Measurements from ENCODE around the gene PRRT2.

DNA sequence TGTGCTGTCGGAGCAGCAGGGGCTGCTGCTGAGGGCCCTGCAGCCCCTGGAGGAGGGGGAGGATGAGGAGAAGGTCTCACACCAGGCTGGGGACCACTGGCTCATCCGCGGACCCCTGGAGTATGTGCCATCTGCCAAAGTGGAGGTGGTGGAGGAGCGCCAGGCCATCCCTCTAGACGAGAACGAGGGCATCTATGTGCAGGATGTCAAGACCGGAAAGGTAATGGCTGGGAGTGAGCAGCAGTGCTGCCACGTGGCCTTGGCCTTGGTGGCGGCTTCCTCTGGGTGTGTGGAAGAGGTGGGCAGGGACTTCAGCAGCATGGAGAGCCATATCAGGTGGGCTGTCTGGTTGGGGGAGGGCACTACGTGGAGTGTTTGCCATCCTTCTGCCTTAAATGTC is 28.2 kb downstream of the PRRT2 start:
- TF ChIP-seq, protein P1, sequence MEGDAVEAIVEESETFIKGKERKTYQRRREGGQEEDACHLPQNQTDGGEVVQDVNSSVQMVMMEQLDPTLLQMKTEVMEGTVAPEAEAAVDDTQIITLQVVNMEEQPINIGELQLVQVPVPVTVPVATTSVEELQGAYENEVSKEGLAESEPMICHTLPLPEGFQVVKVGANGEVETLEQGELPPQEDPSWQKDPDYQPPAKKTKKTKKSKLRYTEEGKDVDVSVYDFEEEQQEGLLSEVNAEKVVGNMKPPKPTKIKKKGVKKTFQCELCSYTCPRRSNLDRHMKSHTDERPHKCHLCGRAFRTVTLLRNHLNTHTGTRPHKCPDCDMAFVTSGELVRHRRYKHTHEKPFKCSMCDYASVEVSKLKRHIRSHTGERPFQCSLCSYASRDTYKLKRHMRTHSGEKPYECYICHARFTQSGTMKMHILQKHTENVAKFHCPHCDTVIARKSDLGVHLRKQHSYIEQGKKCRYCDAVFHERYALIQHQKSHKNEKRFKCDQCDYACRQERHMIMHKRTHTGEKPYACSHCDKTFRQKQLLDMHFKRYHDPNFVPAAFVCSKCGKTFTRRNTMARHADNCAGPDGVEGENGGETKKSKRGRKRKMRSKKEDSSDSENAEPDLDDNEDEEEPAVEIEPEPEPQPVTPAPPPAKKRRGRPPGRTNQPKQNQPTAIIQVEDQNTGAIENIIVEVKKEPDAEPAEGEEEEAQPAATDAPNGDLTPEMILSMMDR (IDR thresholded peaks at IDR 0.05; ENCODE audit: extremely low read depth in 1 of 2, insufficient read depth in 1 of 2, low read depth in 1 of 2, low read length in 2 of 2) = no peak
- TF ChIP-seq MYC (IDR thresholded peaks at IDR 0.05; ENCODE audit: low read depth, low read length) = no peak

Measured in endothelial cell of umbilical vein (primary cell).